HCEC 1CT (cell line): ENCODE data around the gene AK4.
"Not testable (repeated sequence)": the region's sequence is repeated elsewhere in the genome, so short reads cannot be mapped to it uniquely, and the experiment has no call there.

Source experiments
- DNase-seq: peaks from one replicate; pipeline ENCODE4 v3.0.0-alpha.2; 2017

The AK4 gene

DNA sequence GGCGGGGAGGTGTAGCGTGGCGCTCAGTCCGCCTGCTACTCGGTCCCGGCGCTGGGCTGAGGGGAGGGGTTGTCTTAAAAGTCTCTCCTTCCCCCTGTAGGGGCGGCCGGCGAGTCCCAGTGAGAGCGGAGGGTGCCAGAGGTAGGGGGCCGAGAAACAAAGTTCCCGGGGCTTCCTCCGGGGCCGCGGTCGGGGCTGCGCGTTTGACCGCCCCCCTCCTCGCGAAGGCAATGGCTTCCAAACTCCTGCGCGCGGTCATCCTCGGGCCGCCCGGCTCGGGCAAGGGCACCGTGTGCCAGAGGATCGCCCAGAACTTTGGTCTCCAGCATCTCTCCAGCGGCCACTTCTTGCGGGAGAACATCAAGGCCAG, at the start of gene AK4:
Gene AK4 (plus strand): TSS at position 26 of the 370 bp plus-strand sequence. CDS start 205 bp downstream, at position 231.
- not testable (repeated sequence) for DNase-seq

DNA sequence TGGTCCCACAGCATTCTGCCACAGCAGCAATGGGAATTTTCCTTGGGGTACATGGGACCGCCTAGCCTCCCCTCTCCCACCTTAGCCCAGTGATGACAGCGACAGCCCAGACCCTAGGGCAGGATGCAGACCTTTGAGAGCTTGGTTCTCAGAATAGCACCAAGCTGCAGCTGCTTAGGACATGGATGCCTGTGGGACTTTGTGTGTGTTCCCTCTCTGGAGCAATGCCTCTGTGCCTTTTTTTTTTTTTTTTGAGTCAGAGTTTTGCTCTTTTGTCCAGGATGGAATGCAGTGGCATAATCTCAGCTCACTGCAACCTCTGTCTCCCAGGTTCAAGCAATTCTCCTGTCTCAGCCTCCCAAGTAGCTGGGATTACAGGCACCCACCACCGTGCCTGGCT, 44.2 kb upstream of the AK4 start:
- no peak for DNase-seq

DNA sequence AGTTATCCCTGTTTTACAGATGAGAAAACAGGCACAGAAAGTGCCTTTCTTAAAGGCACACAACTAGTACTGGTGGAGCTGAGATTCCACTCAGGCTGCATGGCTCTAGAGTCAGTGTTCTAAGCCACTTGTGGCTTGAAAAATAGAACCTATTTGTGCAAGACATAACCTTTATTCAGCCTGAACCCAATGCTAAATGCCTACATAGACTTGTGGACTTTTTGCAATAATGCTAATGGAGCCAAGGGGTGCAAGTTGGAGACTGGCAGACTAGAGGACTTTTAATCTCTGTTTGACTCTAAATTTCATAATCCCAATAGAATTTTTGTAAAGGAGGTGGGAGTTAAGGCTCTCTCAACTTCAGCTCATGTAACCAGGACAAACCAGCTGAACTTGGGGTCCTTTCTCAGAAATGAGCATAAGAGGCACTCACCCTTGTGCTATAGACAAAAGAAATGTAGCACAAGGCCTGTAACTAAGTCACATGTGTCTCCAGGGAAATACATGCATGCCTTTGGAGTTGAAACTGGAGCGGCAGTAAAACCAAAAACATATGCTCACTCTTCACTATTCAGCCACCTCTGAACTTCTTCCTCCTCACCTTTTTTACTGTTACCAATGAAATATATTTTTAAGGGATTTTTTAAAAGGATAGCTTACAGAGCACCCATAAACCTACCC, 43.0 kb upstream of the AK4 start:
- no peak for DNase-seq

DNA sequence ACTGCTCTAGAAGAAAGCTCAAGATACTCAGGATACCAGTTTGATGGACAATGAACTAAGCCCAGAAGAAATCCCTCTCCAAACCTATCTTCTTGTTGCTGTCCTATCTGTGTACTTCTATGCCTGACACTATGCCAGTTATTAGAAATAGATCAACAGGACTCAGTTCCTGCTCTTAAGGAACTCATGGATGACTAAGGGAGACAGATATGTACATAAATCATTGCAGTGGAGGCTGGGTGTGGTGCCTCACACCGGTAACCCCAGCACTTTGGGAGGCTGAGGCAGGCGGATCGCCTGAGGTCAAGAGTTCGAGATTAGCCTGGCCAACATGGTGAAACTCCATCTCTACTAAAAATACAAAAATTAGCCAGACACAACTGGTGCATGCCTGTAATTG, 42.4 kb upstream of the AK4 start:
- peak; percentile 30 for DNase-seq

DNA sequence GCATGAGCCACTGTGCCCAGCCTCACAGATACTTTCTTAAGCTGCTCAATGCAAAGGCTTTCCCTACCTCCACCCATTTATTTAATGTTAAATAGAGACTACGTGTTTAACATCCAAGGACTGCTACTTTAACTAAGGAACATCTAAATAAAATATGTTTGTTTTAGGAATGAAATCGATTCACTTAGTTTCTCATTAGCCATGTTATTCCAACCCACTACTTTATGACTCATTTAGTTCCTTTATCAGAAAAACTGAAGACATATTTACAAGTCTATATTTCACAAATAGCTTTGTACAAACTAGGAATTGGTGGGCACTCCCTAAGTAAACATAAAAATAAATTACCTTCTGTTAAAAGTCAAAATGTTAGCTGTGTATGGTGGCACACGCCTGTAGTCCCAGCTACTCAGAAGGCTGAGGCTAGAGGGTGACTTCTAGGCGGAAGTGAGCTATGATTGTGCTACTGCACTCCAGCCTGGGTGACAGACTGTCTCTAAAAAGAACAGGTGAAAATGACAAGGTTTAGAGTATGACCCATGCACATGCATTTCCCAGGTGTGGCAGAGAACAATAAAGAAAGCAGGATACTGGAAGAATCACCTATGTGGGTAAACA, 39.9 kb upstream of the AK4 start:
- no peak for DNase-seq

DNA sequence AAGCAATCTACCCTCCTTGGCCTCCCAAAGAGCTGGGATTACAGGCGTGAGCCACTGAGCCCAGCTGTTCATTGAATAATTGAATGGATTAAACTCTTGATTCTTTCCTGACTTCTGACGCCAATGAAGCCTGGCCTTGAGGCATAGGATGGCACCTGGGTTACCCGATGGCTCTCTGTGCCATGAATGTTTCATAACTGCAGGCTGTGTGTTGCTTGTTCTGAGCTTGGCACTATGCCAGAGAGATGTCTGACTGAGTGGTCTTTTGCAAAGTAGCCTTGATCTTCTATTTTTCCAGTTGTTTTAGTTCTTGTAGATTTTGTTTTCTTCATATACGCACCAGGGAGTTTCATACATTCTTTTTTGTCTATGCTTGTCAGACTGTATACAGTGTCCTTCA, 38.5 kb upstream of the AK4 start:
- DNase-seq, result no peak

DNA sequence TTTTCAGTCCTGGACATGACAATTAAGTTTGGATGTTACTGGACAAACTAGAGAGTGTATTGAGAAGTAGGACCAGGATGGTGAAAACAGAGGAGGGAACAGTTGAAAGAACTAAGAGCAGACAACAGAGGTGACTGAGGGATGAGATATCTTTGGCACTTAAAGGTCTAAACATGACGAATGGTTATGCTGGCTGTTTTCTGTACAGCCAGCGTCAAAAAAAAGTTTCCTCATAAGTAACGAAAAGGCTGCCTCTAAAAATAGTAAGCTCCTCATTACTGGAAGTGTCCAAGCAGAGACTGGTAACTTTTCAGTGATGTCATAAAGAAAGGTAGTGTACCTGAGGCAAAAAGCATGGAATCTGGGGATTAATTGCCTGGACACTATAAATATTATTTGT, 35.2 kb upstream of the AK4 start:
- no peak for DNase-seq

DNA sequence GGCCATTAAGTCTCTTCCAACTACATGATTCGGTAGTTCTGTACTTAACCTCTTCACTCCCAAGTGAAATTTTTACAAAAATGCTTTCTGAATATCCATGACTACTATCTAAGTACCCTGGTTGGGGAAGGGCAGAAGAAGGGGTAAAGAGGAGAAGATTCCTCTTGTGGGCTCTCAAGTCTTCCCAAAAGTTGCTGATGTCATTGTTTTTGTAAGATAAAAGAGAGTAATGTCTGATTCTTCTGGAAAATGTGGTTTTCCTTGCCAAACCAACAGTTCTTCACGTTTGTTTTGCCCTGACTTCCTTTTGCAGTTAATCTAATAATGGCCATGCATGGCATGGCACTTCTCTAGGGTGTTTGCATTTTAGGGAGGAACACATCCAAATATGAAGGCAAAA, 34.7 kb upstream of the AK4 start:
- DNase-seq, result no peak

DNA sequence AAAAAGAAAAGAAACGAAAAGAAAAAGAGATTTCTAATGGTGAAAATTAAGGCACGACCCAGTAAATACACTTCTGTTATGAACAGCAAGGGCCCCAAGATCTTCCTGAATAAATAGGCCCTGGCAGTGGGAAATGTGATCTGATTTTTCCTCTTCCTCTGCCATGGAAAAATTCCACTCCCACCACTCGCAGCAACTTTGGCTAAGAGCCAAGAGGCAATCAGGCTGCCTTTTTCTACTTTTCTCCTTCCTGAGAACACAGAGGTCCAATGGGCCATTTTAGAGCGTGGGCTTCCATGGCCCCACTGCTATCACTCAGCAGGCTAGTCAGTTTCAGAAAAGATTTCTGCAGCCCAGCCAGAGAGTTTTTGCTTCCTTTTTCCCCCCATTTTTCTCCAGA, 33.7 kb upstream of the AK4 start:
- DNase-seq, result no peak

DNA sequence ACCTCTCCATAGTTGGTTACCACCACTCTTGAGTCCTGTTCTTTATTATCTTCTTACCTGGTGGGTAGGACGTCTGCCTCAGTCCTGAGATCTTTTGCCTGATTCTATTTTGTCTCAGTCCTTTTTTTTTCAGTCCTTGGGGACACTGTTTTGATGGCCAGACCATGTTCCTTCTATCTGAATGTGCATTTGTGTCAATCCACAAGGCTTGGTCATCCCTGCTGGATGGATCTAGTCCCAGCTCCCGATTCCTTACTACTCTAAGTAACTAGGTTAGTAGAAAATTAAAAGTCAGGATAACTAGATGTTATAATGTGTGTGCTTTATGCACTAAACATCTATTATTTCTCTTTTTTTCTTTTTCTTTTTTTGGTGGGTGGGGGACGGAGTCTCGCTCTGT, 28.1 kb upstream of the AK4 start:
- peak; percentile 15 for DNase-seq

DNA sequence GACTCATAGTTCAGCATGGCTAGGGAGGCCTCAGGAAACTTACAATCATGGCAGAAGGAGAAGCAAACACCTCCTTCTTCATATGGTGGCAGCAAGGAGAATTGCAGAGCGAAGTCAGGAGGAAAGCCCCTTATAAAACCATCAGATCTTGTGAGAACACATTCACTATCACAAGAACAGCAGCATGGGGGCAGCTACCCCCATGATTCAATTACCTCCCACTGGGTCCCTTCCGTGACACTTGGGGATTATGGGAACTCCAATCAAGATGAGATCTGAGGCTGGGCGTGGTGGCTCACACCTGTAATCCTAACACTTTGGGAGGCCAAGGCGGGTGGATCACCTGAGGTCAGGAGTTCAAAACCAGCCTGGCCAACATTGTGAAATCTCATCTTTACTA, 18.9 kb upstream of the AK4 start:
- not testable (repeated sequence) for DNase-seq

DNA sequence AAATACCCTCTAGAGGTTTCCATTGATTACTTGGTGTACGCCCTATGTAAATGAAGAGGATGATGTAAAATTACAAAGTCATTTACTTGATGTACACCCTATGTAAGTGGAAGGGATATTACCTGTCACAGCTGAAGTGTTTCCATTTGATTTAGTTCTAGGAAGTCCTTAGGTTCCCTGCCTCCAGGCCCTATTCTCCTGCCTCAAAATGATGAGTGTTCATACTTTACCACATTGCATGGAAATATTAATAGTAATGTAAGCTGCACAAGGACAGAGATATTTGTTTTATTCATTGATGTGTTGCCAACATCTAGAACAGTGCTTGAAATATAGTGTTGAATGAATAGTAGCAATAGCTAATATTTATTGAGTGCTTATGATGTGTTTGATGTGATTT, 9.5 kb upstream of the AK4 start:
- no peak for DNase-seq

DNA sequence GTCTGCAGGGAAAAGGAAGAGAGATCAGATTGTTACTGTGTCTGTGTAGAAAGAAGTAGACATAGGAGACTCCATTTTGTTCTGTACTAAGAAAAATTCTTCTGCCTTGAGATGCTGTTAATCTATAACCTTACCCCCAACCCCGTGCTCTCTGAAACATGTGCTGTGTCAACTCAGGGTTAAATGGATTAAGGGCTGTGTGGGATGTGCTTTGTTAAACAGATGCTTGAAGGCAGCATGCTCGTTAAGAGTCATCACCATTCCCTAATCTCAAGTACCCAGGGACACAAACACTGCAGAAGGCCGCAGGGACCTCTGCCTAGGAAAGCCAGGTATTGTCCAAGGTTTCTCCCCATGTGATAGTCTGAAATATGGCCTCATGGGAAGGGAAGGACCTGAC, 8.2 kb upstream of the AK4 start:
- not testable (repeated sequence) for DNase-seq

DNA sequence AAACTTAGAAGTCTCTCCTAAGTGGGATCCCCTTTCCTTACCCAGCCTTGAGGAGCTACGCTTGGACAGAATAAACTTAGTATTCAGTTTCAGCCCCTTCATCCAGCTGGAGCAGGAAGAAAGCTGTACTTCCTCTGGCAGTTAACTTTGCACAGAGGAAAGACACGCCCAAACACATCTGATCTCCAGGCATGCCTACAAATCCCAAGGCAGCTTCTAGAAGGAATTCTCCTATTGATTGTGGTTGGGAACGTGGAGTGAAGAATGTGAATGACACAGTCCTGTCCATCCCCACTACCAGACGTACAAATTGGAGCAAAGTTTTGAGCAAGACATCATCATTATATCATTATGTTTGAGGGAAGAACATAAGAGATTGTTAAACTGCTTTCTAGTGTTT, 6.6 kb upstream of the AK4 start:
- peak; percentile 49 for DNase-seq

DNA sequence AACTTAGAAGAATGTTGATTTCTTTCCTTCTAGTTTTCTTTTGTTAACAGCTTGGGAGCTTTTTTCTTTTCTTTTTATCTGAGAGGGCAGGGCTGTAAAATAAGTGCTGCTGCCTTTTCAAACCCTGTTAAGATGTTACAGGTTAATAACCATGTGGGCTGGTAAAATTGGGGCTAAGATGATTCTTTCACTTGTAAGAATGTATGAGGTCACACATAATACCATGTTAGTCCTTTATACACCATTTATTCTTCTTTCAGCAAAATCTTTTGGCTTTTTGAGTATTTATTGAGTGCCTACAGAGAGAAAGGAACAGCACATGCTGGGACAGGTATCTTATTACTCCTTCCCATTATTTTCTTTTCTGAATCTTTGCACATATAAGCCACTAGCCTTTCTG, 6.1 kb upstream of the AK4 start:
- DNase-seq, result no peak

DNA sequence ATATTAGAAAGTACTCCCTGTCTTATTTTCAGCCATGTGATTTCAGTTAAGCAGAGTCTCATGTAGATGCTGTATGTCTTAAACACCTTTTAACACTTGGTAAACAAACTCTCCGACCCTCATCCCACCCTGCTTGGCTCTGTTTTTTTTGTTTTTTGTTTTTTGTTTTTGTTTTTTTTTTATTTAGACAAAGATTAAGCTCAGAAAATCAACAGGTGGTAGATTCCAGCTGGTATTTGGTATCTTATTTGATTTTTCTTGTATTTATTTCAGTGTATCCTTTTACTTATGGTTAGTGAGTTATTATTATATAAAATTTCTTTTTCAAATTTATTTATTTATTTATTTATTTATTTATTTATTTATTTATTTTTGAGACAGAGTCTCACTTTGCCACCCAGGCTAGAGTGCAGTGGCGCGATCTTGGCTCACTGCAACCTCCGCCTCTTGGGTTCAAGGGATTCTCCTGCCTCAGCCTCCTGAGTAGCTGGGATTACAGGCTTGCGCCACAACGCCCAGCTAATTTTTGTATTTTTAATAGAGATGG, 4.8 kb upstream of the AK4 start:
- not testable (repeated sequence) for DNase-seq

DNA sequence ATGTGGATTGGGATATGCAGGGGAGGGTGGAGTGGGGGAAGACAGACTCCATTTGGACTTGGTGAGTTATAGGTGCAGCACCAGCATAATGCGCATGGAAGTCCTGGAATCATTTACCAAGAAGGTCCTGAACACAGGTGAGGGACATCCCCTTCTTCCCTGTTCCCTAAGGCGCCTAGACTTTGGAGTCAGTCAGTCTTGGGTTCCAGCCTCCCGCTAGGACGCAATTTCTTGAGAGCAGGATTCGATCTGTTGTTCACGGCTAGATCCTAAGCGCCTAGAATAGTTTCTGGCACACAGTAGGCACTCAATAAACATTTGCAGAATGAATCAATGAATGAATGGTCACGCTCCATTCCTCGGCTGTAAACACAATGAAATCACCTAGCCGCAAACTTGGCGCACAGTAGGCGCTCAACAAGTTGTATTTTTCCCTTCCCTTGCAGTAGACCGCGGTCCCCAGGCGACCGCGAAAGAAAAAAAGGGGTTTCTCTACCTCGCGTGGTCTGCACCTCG, 1.0 kb upstream of the AK4 start:
- DNase-seq, result no peak

DNA sequence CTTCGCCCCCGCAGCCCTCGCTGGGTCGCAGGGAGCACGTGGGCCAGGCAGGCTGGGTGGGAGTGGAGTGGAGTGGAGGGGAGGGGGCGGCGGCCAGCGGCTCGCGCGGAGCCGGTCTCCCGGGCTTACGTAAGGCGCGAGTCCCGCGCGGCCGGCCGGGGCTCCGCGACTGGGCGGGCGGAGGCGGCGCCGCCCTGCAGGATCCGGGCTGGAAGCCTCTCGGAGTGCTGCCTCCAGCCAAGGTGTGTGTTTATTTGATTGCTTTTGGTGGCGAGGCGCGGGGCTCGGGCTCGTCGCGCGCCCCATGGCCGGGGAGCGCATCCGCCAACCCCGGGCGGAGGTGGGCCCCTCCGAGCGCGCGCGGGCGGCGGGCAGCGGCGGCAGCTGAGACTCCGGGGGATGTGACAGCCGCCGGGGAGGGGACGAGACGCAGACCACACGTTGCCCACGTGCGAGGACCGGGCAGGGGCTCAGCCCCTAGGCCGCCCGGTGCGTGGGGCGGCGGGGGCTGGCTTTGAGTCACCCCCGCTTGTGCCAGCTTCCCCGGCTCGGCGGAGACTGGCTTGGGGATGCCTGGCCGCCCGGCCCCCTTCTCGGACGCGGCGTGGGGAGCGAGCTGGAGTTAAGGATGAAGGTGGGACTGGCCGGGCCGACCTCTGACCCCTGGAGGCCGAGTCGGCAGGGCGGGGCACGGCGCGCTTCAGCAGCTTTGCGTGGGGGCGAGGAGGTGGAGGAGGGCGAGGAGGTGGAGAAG, 402 bp upstream of the AK4 start:
- DNase-seq, result peak; percentile 48

DNA sequence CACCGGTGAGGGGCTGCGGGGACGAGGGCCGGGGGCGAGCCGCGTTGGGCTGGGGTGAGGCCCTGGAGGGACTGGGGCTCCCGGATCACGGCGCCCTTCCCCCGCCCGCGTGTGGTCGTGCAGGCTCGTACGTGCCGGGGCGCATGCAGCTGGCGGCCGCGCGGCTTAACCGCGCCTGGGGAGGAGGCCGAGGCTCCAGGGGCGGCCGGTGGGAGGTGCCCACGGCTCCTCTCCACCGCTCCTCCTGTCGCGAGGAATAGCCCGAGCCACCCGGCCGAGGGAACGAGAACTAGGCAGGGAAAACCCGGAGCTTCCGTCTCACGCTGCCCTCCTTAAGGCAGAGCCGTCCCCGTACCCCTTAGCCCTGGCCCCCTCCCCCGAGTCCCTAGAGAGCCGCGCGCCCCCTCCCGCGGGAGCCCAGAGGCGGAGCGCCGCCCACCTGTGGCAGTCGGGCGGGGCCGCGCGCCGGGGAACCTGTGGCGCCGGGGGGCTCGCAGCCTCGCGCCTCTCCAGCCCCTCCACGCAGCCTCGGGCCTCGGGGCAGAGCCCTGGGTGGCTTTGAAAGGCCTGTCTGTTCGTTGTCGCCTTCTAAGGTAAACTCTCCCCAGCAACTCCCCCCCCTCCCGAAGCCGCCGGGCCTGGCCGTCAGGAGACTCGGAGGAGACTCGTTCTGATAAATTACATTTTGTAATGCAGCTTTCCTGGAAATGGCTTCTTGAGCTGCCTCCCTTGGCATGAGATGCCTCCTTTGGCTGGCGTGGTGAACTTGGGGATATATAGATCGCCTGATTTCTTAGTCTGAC, 746 bp downstream of the AK4 start:
- DNase-seq, result peak; percentile 61

DNA sequence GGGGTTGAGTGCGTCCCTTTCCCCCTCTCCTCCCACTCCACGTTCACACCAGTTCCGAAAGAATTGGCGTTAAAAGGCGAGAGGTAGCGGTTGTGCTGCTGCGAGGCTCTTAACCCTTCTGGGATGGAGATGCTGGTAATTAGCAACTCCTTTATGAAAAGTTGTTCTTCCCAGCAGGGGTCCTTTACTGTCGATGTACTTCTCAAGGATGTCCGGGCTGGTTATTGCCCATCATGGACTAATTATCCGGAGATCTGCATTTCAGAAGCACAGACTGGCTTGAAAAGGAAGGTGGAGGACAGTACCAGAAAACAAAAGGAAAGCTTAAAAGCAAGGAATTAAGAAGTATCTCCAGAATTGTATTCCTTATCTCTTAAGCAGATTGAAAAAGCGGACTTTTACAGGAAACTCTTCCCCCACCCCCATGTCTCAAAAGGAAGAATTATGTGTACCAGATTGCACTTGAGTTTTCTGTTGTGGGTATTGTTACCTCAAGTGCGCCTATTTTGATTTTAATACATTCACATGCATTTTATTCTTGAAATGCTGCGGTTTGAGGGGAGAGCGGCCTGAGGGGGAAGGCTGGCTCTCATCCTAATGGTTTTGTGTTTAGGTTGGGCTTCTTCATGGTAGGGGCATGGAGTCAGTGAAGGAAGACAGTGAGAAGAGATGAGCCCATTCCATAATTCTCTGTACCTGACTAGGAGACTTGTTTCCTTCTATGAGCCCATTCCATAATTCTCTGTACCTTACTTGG, 1.5 kb downstream of the AK4 start:
- no peak for DNase-seq

DNA sequence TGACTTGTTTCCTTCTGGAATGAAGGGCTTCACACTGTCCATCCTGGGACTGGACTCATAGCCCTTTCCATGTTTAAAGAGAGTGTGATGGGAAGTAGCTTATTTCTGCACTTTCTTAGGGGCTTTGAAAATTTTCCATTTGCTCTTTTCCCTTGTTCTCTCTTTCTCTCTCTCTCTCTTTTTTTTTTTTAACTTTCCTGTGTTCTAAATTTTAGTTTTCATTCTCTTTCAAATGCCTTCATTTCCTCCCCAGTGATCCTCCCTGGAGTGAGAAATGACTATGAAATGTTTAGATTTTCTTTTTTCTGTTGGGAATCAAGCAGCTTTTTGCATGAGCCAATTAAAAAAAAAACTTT, 2.1 kb downstream of the AK4 start:
- no peak for DNase-seq

DNA sequence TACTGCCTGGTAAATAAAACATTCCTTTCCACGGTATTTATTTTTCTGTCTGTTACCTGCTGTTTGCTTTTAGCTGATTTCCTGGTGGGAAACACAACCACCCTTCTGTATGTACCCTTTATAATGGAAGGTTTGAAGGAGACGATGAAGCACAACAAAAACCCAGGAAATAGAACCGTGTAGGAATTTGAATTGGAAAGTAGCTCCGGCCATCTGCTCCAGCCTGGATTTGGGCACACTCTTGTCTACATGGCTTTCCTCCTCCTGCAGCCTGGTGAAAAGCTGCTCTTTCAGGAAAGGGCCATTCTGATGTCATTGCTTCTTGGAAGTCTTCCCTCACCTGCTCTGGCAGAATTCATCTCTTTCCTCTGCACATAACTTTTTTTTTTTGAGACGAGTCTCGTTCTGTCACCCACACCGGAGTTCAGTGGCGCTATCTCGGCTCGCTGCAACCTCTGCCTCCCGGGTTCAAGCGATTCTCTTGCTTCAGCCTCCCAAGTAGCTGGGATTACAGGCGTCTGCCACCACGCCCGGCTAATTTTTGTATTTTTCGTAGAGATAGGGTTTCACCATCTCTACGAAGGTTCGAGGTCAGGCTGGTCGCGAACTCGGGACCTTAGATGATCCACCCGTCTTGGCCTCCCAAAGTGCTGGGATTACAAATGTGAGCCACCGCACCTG, 2.7 kb downstream of the AK4 start:
- DNase-seq, result no peak
